Right renal cortex interstitium (tissue), 3 donors: ENCODE data around the gene POU2F3. TPM values are rescaled to one million over a fixed set of nuclear protein-coding genes. Genes with fewer than 3 reads are reported as not detected.
A peak's percentile ranks its signal among the peaks of the same experiment; 100 is the strongest.

ENCODE experiments used
- DNase-seq, 3 donors: peaks; one replicate each; pipeline ENCODE4 v3.0.0-alpha.2; 2013; ENCODE audit warnings: low read depth in 3 of 3, low spot score in 2 of 3
- polyA plus RNA-seq, 3 donors: library from polyadenylated mRNA; unstranded; fragments of 120-200 nt; gene quantifications; one replicate each; pipeline ENCODE4 v1.2.1, GENCODE V29; 2013; ENCODE audit not compliant: insufficient read length in 3 of 3

Gene POU2F3
- polyA plus RNA-seq, 3 donors, result 0.35 to 1.2 (median 0.75) TPM

DNA sequence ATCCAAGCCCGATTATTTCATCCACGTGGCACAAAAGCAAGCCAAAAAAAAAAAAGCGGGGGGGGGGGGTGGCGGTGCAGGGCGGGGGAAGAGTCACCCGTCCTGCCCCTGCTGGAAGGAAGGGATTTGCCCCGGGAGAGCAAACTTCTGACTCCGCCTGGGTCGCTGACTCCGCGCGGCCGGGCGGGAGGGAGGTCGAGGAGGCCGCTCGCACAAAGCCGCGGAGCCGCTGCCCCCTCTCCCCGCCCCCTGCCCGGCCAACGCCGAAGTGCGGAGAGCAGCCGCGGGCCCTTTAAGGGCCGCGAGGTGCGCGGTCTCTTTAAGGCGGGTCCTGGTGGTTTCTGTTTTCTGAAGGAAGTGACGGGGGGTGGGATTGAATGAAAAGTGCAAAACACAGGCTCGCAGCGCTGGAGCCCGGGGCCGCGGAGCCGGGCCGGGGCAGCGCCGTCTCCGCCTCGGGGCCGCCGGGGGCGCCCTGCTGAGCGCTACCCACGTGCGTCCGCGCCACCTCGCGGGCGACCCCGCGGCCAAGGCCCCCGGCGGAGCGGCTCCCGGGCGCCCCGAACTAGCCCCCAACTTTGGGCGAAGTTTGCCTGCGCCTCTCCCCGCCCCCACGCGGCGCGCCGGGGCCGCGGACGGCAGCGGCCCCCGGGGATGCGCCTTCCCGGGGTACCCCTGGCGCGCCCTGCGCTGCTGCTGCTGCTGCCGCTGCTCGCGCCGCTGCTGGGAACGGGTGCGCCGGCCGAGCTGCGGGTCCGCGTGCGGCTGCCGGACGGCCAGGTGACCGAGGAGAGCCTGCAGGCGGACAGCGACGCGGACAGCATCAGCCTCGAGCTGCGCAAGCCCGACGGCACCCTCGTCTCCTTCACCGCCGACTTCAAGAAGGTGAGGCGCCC lies 29.1 kb upstream of the POU2F3 start, which contains the start of gene OAF:
Gene OAF, plus strand, starts transcription at position 407 of the 896 bp plus-strand sequence. Its CDS starts 248 bp downstream, at position 655.
- DNase-seq, result peak in 2 of 3 donors; percentile 70 to 80

DNA sequence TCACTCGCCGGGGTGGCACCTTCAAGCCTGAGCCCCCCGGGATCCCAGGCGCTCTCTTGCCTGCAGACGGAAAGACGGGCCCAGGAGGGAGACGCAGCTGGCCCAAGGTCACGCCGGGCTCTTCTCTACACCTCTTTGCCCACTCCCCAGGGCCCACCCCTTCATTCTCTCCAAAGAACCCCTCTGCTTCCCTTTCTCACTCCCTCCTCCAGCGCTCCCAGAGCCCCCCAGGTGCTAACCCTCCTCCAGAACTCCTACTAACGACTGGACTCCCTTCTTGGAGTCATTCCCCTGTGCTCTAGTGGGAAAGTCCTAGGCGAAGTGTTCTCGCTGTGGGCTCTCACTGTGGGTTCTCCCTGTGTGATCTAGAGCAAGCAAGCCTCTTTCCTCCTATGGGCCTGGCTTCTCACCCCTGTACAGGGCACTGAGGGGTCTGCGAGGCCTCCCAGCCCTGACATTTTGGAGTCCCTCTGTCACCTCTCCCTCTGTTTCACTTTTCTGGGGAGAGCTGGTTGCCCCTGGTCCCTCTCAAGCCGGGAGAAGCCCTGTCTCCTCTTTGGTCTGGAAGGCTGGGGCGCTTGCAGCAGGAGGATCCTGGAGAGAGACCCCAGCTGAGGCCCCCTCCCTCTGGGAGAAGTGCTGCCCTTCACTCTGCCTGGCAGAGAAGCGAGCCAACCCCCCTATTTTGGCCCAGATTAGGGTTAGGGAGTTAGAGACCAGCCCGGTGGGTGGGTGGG lies 28.2 kb upstream of the POU2F3 start:
- no peak for DNase-seq

DNA sequence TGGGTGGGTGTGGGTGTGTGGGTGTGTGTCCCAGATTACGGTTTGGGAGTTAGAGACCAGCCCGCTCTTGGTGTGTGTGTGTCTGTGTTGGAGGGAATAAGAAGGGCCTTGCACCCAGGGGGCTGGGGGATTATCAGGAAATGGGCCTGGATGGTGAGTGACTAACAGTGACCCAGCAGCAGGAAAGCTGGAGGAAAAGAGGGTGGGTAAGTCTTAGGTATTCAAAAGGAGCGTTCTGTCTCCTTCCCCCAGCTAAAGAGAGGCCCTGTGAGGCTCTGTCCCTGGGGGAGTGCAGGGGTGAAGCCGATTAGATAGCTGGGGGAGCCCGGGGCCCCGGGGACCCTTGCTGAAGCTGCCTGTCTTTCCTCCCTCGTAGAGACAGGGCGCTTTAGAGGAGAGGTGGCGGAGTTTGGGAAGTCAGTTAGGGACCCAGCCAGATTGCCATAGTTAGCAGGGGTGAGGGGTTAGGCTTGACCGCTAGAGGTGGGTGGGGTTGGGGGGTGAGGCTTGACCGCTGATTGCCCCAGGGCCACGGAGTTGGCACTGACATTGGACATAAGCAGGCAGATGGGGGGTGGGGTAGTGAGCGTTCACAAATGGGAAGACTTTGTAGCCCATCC lies 27.6 kb upstream of the POU2F3 start:
- DNase-seq, result no peak

- DNase-seq, result no peak
Measured at GRCh38 chr11:120212926-120213325, 27.0 kb upstream of the POU2F3 start.

- DNase-seq, result no peak
Measured at GRCh38 chr11:120214581-120214980, 25.4 kb upstream of the POU2F3 start.

- no peak for DNase-seq
Measured at GRCh38 chr11:120215634-120216033, 24.3 kb upstream of the POU2F3 start.

DNA sequence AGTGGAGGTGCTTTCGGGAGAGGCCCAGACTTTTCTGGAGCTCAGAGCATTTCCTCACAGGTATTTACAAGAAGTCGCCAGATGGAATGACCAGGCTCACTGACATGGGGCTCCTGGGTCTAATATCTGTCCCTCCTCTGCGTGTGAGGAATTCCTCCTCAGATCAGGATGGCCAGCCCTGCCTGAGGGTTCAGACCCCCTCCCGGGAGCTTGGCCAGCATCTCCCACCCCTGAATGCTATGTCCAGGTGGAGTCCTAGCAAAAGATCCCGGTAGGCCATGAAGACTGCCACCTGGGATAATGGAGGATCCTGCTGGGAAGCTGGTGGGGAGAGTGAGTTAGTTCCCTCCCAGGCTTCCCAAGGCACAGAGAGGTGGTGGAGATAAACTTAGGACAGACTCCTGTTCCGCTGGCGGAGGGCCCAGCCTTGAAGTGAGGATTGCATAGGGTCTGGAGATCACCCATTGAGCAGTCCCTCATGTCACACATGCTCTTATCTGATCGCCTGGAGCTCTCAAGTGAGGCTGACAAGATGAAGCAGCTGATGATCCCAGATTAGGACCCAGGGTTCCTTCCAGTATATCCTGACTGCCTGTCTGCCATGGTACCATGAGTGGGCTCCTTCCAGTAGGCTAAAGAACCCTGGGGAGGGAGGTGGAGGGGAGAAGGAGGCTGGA lies 23.4 kb upstream of the POU2F3 start:
- DNase-seq, result no peak

DNA sequence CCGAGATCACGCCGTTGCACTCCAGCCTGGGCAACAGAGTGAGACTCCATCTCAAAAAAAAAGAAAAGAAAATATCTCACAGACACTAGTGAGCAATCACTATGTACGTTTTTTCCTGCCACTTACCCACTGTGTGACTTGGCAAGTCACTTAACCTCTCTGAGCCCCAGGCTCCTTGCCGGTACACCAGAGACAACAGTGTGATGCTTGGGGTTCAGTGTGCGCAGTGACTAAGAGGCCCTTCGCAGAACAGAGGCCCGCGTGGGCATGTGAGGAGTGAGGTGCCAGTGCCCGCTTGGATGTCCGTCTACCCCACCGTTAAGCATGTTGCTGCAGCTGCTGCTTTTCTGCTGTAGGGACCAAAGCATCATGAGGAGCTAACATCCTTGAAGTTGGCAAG lies 22.4 kb upstream of the POU2F3 start:
- DNase-seq, result no peak

GRCh38 chr11:120217941-120218694 lies 21.8 kb upstream of the POU2F3 start:
- no peak for DNase-seq

DNA sequence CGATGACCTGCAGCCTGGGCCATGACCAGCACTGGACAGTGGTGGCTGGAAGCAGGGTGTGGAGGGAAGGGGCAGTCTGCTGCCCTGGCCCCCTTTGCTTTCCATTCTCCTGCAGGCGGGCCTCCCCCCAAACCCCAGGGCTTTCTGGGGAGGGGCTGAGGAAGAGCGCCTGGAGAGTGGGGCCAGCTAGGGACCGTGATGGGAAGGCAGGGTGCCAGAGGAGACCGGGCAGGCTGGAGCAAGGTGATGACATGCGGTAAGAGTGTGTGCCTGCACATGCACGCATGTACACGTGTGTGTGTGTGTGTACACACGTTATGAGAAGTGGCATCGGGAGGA lies 21.3 kb upstream of the POU2F3 start:
- DNase-seq, result no peak

GRCh38 chr11:120219232-120219937 lies 20.6 kb upstream of the POU2F3 start:
- DNase-seq, result no peak

DNA sequence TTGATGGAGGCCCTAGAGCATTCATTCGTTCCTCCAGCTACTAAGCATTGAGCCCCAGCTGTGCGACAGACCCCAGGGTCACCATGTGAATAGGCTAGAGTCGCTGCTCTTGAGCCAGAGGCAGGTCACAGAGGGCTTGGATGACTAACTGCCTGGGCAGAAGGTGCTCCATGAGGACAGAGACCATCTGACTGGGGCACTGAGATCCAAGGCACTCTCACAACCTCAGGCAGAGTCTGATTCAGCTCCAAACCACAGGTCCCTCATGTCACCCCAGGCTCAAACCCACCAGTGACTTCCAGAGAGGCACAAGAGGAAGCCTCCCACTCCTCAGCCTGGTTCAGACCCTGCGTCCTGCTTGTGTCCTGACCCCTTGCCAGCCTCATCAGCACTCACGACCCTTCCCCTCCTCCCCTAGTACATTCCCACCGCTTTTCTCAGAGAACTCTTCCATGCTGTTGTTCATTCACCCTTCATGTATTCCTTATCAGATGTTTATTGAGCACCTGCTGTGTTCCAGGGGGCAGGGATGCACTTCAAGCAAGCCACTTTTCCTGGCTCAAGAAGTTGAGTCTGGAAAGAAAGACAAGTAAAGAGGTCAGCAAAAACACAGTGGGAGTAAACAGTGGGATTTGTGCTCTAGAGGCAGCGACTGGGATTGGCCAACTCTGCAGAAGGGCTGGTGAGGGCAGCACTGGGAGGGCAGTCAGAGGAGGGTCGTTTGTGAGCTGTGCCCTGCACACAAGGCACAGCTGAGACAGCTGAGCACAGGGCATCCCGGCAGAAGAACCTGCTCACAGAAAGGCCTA lies 19.8 kb upstream of the POU2F3 start:
- DNase-seq, result no peak

DNA sequence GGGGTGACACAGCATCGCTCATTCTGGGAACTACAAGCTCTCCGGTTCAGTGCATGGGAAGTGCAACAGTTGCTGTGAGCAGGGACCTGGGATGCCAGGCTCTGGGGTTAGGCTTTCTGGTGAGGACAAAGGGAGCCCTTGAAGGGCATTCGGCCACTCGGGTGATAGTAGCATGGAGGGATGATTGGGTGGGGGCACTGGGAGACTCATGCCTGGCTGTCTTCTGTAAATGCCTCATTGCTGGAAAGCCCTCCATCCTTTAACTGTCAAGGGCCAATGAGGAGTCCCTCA lies 19.2 kb upstream of the POU2F3 start:
- DNase-seq, result no peak

GRCh38 chr11:120221115-120221752 lies 18.7 kb upstream of the POU2F3 start:
- no peak for DNase-seq

GRCh38 chr11:120222916-120223315 lies 17.0 kb upstream of the POU2F3 start:
- DNase-seq, result no peak

DNA sequence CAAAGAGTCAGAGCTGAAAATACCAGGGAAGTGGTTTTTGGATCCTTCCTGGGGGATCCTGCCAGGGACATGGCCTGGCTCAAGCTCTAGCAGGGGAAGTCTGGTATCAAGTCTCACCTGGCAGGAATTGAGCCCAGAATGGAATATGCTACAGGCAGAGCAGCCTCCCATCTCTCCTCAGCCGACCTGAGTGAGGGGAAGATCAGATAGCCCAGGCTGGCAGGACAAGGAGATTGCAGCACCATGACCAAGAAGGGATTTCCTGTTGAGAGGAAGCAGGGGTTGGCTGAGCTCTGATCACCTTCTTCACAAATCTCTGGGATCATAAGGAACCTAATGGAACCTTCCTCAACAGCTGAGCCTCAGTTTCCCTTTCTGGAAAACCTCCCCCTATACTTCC lies 16.1 kb upstream of the POU2F3 start:
- no peak for DNase-seq

DNA sequence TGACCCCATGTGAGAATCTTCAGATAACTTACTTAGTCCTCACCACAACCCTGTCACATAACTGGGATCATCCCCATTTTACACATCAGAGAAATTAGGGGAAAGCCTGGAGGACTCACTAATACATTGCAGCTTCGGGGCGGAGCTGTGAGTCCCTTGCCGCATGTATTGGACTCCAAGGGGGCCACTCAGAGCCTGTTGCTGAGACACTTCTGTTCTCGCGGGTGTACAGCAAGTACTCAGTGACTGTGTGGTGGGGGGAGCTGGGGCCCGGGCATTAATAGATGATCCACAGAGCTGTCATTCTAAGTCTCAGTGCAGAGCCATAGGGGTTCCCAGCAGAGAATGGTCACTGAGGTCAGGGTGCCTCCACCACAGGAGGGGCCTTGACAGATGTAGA lies 15.6 kb upstream of the POU2F3 start:
- no peak for DNase-seq
